GM12891 (cell line): ENCODE results near the gene MEIS1.

Experiments
- DNase-seq: peaks from one replicate; pipeline ENCODE4 v3.0.0; 2011; ENCODE audit warnings: low spot score; ENCODE audit not compliant: insufficient read length
- FAIRE-seq: peaks from 2 replicates; lab custom pipeline; 2011; peaks lifted over from hg19 to GRCh38; lab: Jason Lieb, UNC
- PAX5 ChIP-seq: IDR thresholded peaks from 2 replicates; pipeline ENCODE4 v1.6.1; 2011; ENCODE audit warnings: low read length, moderate library complexity, mild to moderate bottlenecking; ENCODE audit not compliant: insufficient read depth, severe bottlenecking
- POLR2A ChIP-seq: IDR thresholded peaks from 2 replicates; pipeline ENCODE4 v1.6.1; 2011; ENCODE audit warnings: low read depth, low read length, control low read depth
- POLR2AphosphoS5 ChIP-seq: IDR thresholded peaks from 2 replicates; pipeline ENCODE4 v1.6.1; 2011; ENCODE audit warnings: low read depth, low read length, control low read depth
- POU2F2 ChIP-seq: IDR thresholded peaks from 2 replicates; pipeline ENCODE4 v1.6.1; 2011; ENCODE audit warnings: low read depth, mild to moderate bottlenecking, control low read depth, low read length, moderate library complexity
- SPI1 ChIP-seq: IDR thresholded peaks from 2 replicates; pipeline ENCODE4 v1.6.1; 2011; ENCODE audit warnings: low read depth, low read length, control low read depth
- TAF1 ChIP-seq: IDR thresholded peaks from 2 replicates; pipeline ENCODE4 v1.6.1; 2011; ENCODE audit warnings: low read depth, low read length, control low read depth

Gene MEIS1

DNA sequence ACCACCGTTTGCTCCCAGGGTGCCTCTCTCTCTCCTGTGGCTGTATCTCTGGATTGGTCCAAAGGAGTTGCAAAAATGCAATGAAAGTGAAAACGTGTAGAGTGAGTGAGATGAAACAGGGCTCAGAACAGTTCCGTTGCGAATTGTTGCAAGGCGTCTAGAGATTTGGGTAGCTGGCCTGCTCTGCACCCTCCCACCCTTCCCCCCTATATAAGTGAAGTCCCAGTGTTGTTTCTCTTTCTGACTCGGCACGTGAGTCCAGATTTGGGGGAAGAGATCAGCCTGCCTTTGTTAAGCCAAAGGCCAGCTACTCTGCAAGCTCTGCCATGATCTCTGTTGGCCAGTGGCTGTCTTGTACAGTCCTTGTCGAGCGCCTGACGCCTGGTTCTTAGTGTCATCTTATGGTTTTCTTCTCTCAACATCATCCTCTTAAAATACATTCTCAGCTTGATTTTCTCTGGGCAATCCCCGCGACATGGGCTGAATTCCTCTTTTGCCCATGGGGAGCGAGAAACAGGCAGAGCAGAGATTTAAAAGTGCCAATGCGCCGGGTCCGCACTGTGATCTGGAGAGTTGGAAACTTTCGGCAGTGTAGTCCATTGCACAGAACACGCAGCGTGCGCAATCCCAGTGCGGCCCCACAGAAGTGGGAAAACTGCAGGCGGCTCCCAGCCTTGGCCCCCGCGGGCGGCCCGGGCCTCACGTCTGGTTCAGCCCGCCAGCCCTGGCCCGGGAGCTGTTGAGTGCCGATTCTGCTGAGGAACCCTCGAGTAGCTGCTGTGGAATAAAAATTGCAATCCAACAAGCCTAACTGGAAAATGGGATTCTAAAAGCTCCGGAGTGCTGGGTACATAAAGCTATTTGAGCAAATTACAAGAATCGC lies 9.3 kb downstream of the MEIS1 start:
- DNase-seq, result no peak
- no peak for TF ChIP-seq POLR2A
- TF ChIP-seq SPI1, result no peak
- TF ChIP-seq POU2F2, result no peak
- TF ChIP-seq PAX5, result no peak
- no peak for TF ChIP-seq TAF1
- no peak for TF ChIP-seq POLR2AphosphoS5
- no peak for FAIRE-seq

DNA sequence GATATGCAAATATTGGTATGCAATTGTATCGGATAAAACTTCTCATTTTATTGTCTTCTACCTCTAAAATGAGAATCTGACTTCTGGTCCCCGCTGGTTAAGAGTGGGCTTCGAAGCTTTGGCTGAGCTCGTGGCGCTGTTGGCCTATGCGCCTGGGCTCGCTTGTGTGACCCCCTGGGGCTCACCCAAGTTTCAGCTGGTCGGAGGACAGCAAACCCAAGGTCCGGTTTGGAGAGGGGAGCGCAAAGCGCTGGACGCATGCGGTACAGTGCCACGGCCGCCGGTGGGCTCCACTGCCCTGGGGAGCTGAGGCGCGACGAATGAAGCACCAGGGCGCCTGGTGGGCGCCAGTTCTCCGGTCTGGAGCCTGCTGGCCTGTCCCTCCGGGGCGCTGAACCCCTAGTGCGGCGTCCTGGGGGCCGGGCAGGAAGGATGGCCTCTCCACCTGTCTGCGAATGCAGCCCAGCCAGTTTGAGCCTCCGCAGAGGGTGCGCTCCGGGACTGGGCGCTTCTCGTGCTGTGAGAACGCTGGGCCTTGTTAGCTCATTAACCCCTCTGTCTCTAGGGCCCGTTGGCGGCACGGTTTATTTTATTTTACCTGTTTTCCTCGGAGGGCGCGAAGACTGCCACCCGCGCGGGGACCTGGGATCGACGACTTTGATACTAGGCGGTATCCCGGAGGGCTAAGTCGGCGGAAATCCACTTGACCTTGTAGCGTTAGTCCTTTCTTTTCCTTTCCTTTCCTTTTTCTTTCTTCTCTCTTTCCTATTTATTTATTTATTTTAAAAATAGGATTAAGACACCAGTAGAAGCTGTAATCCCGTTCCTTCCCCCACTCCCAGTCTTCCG lies 10.4 kb downstream of the MEIS1 start:
- FAIRE-seq (no peak), DNase-seq (no peak)
- TF ChIP-seq SPI1, result no peak
- no peak for TF ChIP-seq PAX5
- TF ChIP-seq POLR2AphosphoS5, result no peak

DNA sequence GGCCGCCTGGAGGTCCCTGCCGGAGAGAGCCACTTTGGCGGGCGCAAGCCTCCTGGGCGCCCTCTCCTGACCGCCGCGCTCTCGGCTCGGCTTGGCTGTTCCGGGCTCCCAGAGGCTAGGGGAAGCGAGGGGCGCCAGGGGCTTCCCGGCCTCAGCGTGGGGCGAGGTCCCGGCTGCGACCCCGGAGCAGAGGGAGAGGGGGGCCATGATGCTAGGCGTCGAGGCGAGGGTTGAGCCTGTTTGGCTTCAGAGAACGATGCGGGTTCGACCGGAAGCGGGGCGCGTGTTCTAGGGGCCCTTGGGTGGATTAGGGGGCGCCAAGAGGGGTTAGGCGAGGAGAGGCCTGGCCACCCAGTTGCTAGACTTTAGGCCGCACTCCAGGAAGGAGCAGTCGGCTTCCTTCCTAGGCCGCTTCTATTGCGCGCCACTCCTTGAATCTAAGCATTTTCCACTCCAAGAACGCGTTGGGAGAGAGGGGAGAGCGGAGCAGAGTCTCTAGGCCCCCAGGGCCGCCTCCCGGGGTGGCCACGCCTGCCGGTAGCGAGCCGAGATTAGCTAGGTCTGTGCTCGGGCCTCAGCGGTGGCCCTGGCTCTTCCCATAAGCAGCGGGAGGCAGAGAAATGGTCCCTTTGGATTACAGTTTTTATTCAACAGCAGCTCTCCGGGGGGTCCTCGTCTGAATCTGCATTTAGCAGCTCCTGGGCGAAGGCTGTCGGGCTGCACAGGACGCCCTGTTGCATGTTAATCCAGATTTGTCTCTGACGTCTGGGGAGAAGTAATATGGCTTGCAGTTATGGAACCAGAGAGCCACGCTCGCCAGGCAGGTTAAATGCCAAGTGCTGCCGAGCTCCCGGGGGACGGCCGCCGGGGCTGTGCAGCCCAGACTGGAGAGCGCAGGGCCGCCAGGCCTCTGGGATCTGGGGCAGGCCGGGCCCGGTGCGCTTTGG lies 11.3 kb downstream of the MEIS1 start:
- no peak for TF ChIP-seq TAF1
- TF ChIP-seq POLR2A, result no peak
- TF ChIP-seq SPI1, result no peak
- no peak for TF ChIP-seq POU2F2
- no peak for TF ChIP-seq PAX5
- no peak for TF ChIP-seq POLR2AphosphoS5
- no peak for FAIRE-seq
- DNase-seq, result no peak

DNA sequence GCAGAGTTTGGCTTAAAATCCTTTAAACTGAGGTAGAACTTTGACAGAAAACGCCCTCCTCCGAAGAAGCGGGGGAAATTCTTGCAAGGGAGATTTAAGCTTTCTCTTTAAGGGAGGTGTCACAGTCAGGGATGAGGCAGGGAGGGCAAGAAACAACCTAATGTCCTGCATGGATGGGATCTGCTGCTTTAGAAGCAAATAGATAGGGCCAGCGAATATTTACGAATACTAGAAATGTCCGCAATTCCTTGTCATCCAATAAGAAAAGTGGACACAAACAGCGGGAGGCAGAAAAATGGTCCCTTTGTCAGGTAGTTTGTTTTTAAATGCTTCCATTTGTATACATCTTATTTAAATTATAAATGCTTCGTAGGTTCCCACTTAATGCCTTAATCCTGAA lies 12.0 kb downstream of the MEIS1 start:
- FAIRE-seq (no peak), DNase-seq (no peak)
- TF ChIP-seq POU2F2 (no peak), POLR2AphosphoS5 (no peak), POLR2A (no peak), TAF1 (no peak), SPI1 (no peak), PAX5 (no peak)

DNA sequence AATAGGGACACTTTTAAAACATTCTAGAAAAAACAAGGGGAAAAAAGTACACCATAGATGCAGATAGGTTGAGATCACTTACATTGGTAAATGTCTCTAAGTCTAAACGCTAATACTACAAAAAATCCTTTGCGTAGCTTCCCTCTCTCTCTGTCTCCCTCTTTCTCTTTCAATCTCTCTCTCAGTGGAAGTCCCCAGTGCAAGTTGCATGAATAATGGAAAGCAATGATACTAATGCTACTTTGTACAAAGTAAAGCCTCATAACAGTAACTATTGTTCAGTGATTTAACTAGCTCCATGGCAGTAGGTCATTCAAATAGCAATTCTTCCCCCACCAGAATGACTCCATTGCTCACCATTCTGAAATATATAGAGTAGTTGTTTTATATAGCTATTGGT lies 12.8 kb downstream of the MEIS1 start:
- FAIRE-seq, result no peak
- DNase-seq, result no peak
- TF ChIP-seq TAF1, result no peak
- TF ChIP-seq POLR2A, result no peak
- no peak for TF ChIP-seq PAX5
- no peak for TF ChIP-seq POLR2AphosphoS5
- TF ChIP-seq SPI1, result no peak
- no peak for TF ChIP-seq POU2F2

DNA sequence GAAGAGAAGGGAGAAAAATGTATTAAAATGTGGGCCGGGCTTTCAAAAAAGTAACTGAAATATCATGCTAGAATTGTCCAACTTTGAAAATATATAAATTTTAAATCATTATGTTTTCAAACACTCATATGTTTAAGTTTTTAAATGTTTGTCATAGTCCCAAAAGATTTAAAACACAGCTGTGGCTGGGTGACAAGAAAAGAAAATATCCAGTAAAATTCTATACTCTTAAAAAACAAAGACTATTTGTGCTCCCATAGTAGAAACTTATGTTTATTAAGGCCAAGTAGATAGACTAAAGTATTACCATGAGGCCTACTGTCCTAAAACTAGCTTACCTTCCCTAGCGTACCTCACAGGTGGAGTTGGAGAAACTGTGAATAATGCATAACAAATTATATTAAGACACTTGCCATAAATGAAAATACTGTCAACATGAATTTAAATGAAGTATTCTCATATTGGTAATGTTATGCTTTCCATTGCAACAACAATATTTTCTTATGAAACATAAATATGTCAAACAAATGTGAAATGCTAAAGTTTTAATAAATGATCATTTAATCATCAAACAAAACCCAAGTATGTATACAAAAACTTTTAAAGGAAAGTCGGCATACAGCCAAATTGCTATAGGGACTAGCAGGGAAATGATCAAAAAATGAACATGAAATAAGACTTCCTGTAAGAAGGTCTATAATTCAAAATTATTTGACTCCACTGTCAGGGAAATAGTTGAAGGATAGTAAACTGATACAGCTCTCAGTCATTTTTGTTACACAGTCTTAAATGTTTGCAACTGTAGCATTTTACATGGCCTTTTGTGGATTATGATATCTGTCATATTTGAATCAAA lies 13.4 kb downstream of the MEIS1 start:
- no peak for DNase-seq
- FAIRE-seq, result no peak
- TF ChIP-seq POLR2AphosphoS5 (no peak), POLR2A (no peak), TAF1 (no peak), SPI1 (no peak), PAX5 (no peak)

DNA sequence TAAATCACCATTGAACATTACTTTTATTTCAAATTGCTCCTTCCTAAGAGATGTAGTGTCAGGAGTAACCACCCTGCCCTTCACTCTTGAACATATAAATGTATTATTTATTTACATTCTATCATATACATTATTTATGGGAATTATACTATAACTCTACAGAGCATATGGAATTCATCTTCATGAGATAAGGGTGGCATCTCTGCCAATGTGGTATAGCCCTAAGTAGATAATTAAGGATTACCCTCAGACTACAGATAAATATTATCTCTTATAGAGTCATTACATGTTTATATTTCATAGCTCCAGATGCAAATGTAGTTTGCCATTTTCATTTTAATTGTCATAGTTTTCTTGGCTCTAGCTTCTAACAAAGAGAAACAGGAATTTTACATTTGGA lies 17.3 kb downstream of the MEIS1 start:
- FAIRE-seq (no peak), DNase-seq (no peak)
- TF ChIP-seq PAX5 (no peak), SPI1 (no peak), POLR2A (no peak), TAF1 (no peak), POU2F2 (no peak), POLR2AphosphoS5 (no peak)

DNA sequence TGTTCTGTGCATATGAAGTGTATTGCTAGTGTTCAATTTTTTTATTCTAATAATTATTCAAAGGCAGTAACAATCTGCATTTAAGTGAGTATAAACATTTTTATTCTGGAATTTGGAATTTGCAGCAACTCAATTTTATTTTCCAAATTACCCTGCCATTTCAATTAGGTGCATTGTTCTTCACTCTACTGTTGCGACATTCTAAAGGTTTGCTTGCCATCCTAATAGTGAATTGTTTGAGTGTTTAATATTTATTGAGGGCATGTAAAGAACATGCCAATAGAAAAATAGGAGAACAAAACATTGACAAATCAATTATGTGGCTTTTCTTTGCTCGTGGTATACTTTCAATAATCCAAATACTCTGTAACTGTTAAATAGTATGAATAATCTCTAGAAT lies 18.0 kb downstream of the MEIS1 start:
- TF ChIP-seq SPI1 (no peak), POU2F2 (no peak), POLR2A (no peak), TAF1 (no peak), POLR2AphosphoS5 (no peak), PAX5 (no peak)
- no peak for FAIRE-seq
- no peak for DNase-seq
